HepG2 (cell line): ENCODE measurements around the gene UBXN1. TPM values are rescaled to one million over a fixed set of nuclear protein-coding genes. Genes with fewer than 3 reads are reported as not detected.

ENCODE experiments used
- ATAC-seq: fragments of 200-7000 bp; cut with Tn5 transposase; 3 replicates; pipeline ENCODE4 v1.9.1; 2020; ENCODE audit warnings: mild to moderate bottlenecking, moderate library complexity
- Bru-seq: library from RNA; stranded (reverse); fragments of 400-500 nt; gene quantifications from one replicate; lab custom pipeline; 2021; lab: Mats Ljungman, UMichigan
- BruChase-seq, 2 experiments: library from RNA; stranded (reverse); fragments of 400-500 nt; gene quantifications; one replicate each; lab custom pipeline; 2021; lab: Mats Ljungman, UMichigan
- BruUV-seq: library from RNA; stranded (reverse); fragments of 400-500 nt; replicated peaks from 2 replicates; lab custom pipeline; 2021; lab: Mats Ljungman, UMichigan
- CTCF ChIA-PET: fragments of 300-600 bp; formaldehyde crosslinking; extraction: SDS; loops from one replicate; lab custom pipeline; 2021; ENCODE audit warnings: low total read pairs, inconsistent platforms, low intra/inter-chr PET ratio; lab: Yijun Ruan, JAX
- POLR2A ChIA-PET: fragments of 350-600 bp; sonication (Branson Sonifier 250); formaldehyde crosslinking; loops from one replicate; lab custom pipeline; 2020; ENCODE audit warnings: antibody characterized with exemption, inconsistent platforms; lab: Yijun Ruan, JAX
- DNase-seq: peaks from one replicate; pipeline ENCODE4 v3.0.0-alpha.2; 2015; ENCODE audit warnings: low spot score
- FAIRE-seq: peaks from 3 replicates; lab custom pipeline; 2011; peaks lifted over from hg19 to GRCh38; lab: Jason Lieb, UNC
- H2AFZ ChIP-seq: one replicate; pipeline ENCODE4 v1.6.1; 2011; ENCODE audit warnings: low read length, inconsistent platforms
- H3K27ac ChIP-seq: fragments of 300-600 bp; 3 replicates; pipeline ENCODE4 v1.8.0; 2011; ENCODE audit warnings: mixed run types, mild to moderate bottlenecking, mixed read lengths, low read length, inconsistent platforms; ENCODE audit not compliant: insufficient read depth; ENCODE audit errors: extremely low read length
- H3K27me3 ChIP-seq, 2 experiments: fragments of 200-600 bp in 1 of 2; 2 replicates in 1 of 2; 3 replicates in 1 of 2; pipeline versions ENCODE4 v1.6.0 to v1.8.0; 2011; ENCODE audit warnings: low read length in 2 of 2, mild to moderate bottlenecking in 2 of 2, moderate library complexity in 2 of 2, inconsistent platforms in 1 of 2; ENCODE audit not compliant: insufficient read depth in 2 of 2, control insufficient read depth in 1 of 2
- H3K36me3 ChIP-seq, 2 experiments: fragments of 200-600 bp in 1 of 2; replicated peaks in 1 of 2; 2 replicates in 1 of 2; 3 replicates in 1 of 2; pipeline versions ENCODE4 v1.5.1 to v1.8.0; 2011; ENCODE audit warnings: low read length in 2 of 2, inconsistent platforms in 1 of 2; ENCODE audit not compliant: insufficient read depth in 2 of 2, control insufficient read depth in 1 of 2
- H3K4me1 ChIP-seq: 2 replicates; pipeline ENCODE4 v1.5.1; 2012; ENCODE audit warnings: low read length, inconsistent platforms; ENCODE audit not compliant: insufficient read depth
- H3K4me2 ChIP-seq: 2 replicates; pipeline ENCODE4 v1.6.0; 2011; ENCODE audit warnings: low read depth, low read length, inconsistent platforms
- H3K4me3 ChIP-seq, 3 experiments: fragments of 200-600 bp in 1 of 3; sonication (generic), shearing (Covaris generic) in 1 of 3; replicated peaks in 1 of 3; 2 replicates each; pipeline ENCODE4 v1.5.1; 2011 to 2016; ENCODE audit warnings: low read length in 3 of 3, inconsistent platforms in 2 of 3, low read depth in 2 of 3, mild to moderate bottlenecking in 2 of 3, control low read depth in 1 of 3, mixed read lengths in 1 of 3; ENCODE audit not compliant: insufficient read depth in 1 of 3
- H3K79me2 ChIP-seq: one replicate; pipeline ENCODE4 v1.6.1; 2011; ENCODE audit warnings: low read length, inconsistent platforms; ENCODE audit not compliant: insufficient read depth
- H3K9ac ChIP-seq: 2 replicates; pipeline ENCODE4 v1.6.0; 2011; ENCODE audit warnings: mild to moderate bottlenecking, low read depth, low read length, inconsistent platforms; ENCODE audit not compliant: insufficient read depth
- H3K9me3 ChIP-seq: 2 replicates; pipeline ENCODE4 v1.5.1; 2012; ENCODE audit warnings: mild to moderate bottlenecking, low read length
- H4K20me1 ChIP-seq: 2 replicates; pipeline ENCODE4 v1.6.0; 2011; ENCODE audit warnings: inconsistent platforms, mild to moderate bottlenecking, low read length, moderate library complexity; ENCODE audit not compliant: insufficient read depth
- CCDC6 ChIP-seq: sonication (generic); formaldehyde crosslinking; IDR thresholded peaks from 2 replicates; pipeline ENCODE4 v1.8.1; 2022; ENCODE audit warnings: mild to moderate bottlenecking, missing genetic modification reagents, moderate library complexity
- KDM4B ChIP-seq: sonication (generic); formaldehyde crosslinking; IDR thresholded peaks from 2 replicates; pipeline ENCODE4 v1.4.0; 2020; ENCODE audit warnings: missing genetic modification reagents
- KDM5B ChIP-seq: sonication (generic); formaldehyde crosslinking; IDR thresholded peaks from 2 replicates; pipeline ENCODE4 v1.4.0; 2020; ENCODE audit warnings: missing genetic modification reagents, mild to moderate bottlenecking, borderline replicate concordance
- ZNF556 ChIP-seq: sonication (generic); formaldehyde crosslinking; IDR thresholded peaks from 2 replicates; pipeline ENCODE4 v1.4.0; 2020; ENCODE audit warnings: mild to moderate bottlenecking, missing genetic modification reagents, borderline replicate concordance
- WGBS: methylation state at CpG from one replicate; pipeline ENCODE4 v1.1.6; 2017; ENCODE audit warnings: low lambda C conversion rate; 5-methylcytosine and 5-hydroxymethylcytosine counted together
- in situ Hi-C: cut with HindIII; loops from 2 replicates; pipeline ENCODE4 v1.10.0; 2017; ENCODE audit warnings: low pct_unique_long_range_greater_than_20kb; ENCODE audit not compliant: extremely low pct_ligation_motif_present
- intact Hi-C: fragments of 100-400 bp; cut with micrococcal nuclease; formaldehyde crosslinking; loops from one replicate; pipeline ENCODE4 v1.10.0; 2022; ENCODE audit not compliant: unreplicated experiment
- long read RNA-seq, 2 experiments: library from RNA in 1 of 2; library from polyadenylated mRNA in 1 of 2; stranded (forward) in 1 of 2; unstranded in 1 of 2; transcript quantifications; one replicate each; pipeline ENCODE4 v2.0.0, GENCODE V29; 2019 to 2022
- polyA minus RNA-seq, 3 experiments: library from RNA; depleted of rRNA, polyadenylated mRNA; stranded (reverse); fragments of >200 nt; gene quantifications; 2 replicates each; pipeline ENCODE4 v1.2.3, GENCODE V29; 2011; ENCODE audit warnings: low replicate concordance in 1 of 3
- polyA plus RNA-seq, 8 experiments: library from polyadenylated mRNA; depleted of rRNA in 3 of 8; stranded (reverse) in 7 of 8; unstranded in 1 of 8; fragments of >200 nt; fragmentation: Illumina TruSeq in 4 of 8; extraction: Trizol in 4 of 8; gene quantifications; 2 replicates each; pipeline versions ENCODE4 v1.2.1 to v1.2.3, GENCODE V29; 2011 to 2016; ENCODE audit warnings: low read depth in 4 of 8, missing spikeins in 1 of 8, mixed read lengths in 1 of 8; ENCODE audit not compliant: insufficient read depth in 1 of 8
- total RNA-seq, 5 experiments: library from RNA; depleted of rRNA; stranded (reverse); fragments of >200 nt; fragmentation: Illumina TruSeq; extraction: Trizol; gene quantifications; 2 replicates each; pipeline ENCODE4 v1.2.3, GENCODE V29; 2016; ENCODE audit warnings: low read depth in 1 of 5
- TF ChIP-seq, protein P1 (sequence below): sonication (generic); formaldehyde crosslinking; IDR thresholded peaks from 2 replicates; pipeline ENCODE4 v1.4.0; 2020; ENCODE audit warnings: missing genetic modification reagents
- TF ChIP-seq, protein P2 (sequence below): sonication (generic); formaldehyde crosslinking; IDR thresholded peaks from 2 replicates; pipeline ENCODE4 v1.8.1; 2023; ENCODE audit warnings: missing genetic modification reagents, mild to moderate bottlenecking, borderline replicate concordance
- TF ChIP-seq, protein P3 (sequence below): IDR thresholded peaks from 2 replicates; pipeline ENCODE4 v1.6.1; 2016; ENCODE audit warnings: mild to moderate bottlenecking
- TF ChIP-seq, protein P4 (sequence below): sonication (generic); formaldehyde crosslinking; conservative IDR thresholded peaks from 2 replicates; pipeline ENCODE4 v1.4.0; 2020; ENCODE audit warnings: missing genetic modification reagents
- TF ChIP-seq, protein P5 (sequence below): IDR thresholded peaks from 2 replicates; pipeline ENCODE4 v1.6.1; 2016; ENCODE audit warnings: low read depth, borderline replicate concordance

The UBXN1 gene, protein sequence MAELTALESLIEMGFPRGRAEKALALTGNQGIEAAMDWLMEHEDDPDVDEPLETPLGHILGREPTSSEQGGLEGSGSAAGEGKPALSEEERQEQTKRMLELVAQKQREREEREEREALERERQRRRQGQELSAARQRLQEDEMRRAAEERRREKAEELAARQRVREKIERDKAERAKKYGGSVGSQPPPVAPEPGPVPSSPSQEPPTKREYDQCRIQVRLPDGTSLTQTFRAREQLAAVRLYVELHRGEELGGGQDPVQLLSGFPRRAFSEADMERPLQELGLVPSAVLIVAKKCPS
- 52.4 and 58.9 TPM in 2 replicates for total RNA-seq (2016; rRNA removed; fragmentation: Illumina TruSeq; extraction: Trizol)
- total RNA-seq (2016; cell fraction: cytosol; rRNA removed; fragmentation: Illumina TruSeq; extraction: Trizol; ENCODE audit: low read depth), result 25.0 and 28.4 TPM in 2 replicates
- total RNA-seq (2016; cell fraction: insoluble cytoplasmic fraction; rRNA removed; fragmentation: Illumina TruSeq; extraction: Trizol), result 56.1 and 62.3 TPM in 2 replicates
- total RNA-seq (2016; cell fraction: membrane; rRNA removed; fragmentation: Illumina TruSeq; extraction: Trizol), result 40.8 and 41.9 TPM in 2 replicates
- total RNA-seq (2016; cell fraction: nucleus; rRNA removed; fragmentation: Illumina TruSeq; extraction: Trizol), result 27.3 and 31.1 TPM in 2 replicates
- polyA plus RNA-seq (2011; rRNA removed), result 47.1 and 47.5 TPM in 2 replicates
- 59.8 and 76.4 TPM in 2 replicates for polyA plus RNA-seq (2011; cell fraction: cytosol; rRNA removed)
- polyA plus RNA-seq (2011; cell fraction: nucleus; rRNA removed), result 80.0 and 89.1 TPM in 2 replicates
- polyA plus RNA-seq (2012), result 44.4 and 52.5 TPM in 2 replicates
- 36.1 and 38.7 TPM in 2 replicates for polyA plus RNA-seq (2016; cell fraction: cytosol; fragmentation: Illumina TruSeq; extraction: Trizol; ENCODE audit: low read depth)
- 75.2 and 76.6 TPM in 2 replicates for polyA plus RNA-seq (2016; cell fraction: insoluble cytoplasmic fraction; fragmentation: Illumina TruSeq; extraction: Trizol; ENCODE audit: low read depth)
- 44.4 and 47.0 TPM in 2 replicates for polyA plus RNA-seq (2016; cell fraction: membrane; fragmentation: Illumina TruSeq; extraction: Trizol; ENCODE audit: low read depth)
- polyA plus RNA-seq (2016; cell fraction: nucleus; fragmentation: Illumina TruSeq; extraction: Trizol; ENCODE audit: insufficient read depth, low read depth), result 73.9 and 74.6 TPM in 2 replicates
- 28.1 and 56.9 TPM in 2 replicates for polyA minus RNA-seq (2011; rRNA and poly(A)+ RNA removed; ENCODE audit: low replicate concordance)
- polyA minus RNA-seq (2011; cell fraction: cytosol; rRNA and poly(A)+ RNA removed), result 21.0 and 25.1 TPM in 2 replicates
- polyA minus RNA-seq (2011; cell fraction: nucleus; rRNA and poly(A)+ RNA removed), result 22.1 and 24.7 TPM in 2 replicates
- Bru-seq, nascent RNA, result percentile 86 among the genes with signal in this experiment
- BruChase-seq, experiment 1, labeled RNA remaining after a 6-hour chase, result percentile 95 among the genes with signal in this experiment
- percentile 92 among the genes with signal in this experiment for BruChase-seq, experiment 2, labeled RNA remaining after a 2-hour chase
- long read RNA-seq, experiment 1, transcript UBXN1-202 (9 exons, 1,153 nt), result major isoform, 121 of 143 reads
- long read RNA-seq, experiment 1, partial matches to known transcripts, result 8 of 143 reads
- long read RNA-seq, experiment 1, other reads (novel, unspliced or antisense), result 8 of 143 reads
- long read RNA-seq, experiment 2, transcript UBXN1-202 (9 exons, 1,153 nt), result major isoform, 56 of 152 reads
- long read RNA-seq, experiment 2, partial matches to known transcripts, result 79 of 152 reads
- long read RNA-seq, experiment 2, other reads (novel, unspliced or antisense), result 11 of 152 reads

DNA sequence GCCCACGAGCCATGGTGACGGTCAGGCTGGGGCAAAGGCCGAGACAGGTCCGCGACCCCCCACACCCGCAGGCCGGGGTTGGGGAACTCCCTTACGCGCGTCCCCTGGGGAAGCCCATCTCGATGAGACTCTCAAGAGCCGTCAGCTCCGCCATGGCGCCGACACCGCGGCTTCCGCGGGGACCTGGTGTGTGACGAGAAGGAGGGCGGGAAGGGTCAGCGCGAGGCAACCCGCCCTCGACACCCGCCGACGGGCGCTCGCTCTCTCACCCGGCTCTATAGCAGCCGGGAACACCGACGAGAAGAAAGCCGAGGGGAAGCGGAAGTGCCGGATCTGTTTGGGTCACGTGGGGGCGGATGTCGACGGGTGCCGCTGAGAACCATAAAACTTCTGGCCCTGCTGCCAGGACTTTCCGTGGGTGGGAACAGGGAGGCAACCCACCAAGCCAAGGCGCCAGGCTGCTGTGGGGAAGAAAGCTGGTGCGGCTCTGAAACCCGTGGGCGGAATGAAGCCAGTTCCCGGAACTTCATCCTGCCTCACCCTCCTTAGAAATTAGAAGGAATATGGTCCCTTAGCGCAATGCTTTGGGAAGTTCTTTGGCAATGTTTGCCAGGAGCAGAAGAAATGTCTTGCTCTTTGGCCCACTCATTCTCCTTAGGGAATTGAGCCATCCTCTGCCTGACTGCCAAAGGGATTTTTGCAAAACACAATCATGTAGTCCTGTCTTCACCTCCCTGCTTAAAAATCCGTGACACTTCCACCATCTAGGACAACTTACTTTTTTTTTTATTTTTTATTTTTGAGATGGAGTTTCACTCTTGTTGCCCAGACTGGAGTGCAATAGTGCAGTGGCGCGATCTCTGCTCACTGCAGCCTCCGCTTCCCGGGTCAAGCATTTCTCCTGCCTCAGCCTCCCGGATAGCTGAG lies at the start of gene UBXN1:
Gene UBXN1, minus strand, starts transcription at position 304 of the 927 bp plus-strand sequence. Its CDS starts 150 bp downstream, at position 154.
- CTCF ChIA-PET, result no interaction called here
- peak; percentile 72 for FAIRE-seq
- TF ChIP-seq, protein P1, sequence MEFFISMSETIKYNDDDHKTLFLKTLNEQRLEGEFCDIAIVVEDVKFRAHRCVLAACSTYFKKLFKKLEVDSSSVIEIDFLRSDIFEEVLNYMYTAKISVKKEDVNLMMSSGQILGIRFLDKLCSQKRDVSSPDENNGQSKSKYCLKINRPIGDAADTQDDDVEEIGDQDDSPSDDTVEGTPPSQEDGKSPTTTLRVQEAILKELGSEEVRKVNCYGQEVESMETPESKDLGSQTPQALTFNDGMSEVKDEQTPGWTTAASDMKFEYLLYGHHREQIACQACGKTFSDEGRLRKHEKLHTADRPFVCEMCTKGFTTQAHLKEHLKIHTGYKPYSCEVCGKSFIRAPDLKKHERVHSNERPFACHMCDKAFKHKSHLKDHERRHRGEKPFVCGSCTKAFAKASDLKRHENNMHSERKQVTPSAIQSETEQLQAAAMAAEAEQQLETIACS, result no peak
- TF ChIP-seq, protein P2, sequence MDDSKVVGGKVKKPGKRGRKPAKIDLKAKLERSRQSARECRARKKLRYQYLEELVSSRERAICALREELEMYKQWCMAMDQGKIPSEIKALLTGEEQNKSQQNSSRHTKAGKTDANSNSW (CRISPR knock-in tag), result 0 out of 2 replicates have a peak, but pooled peaks have one; percentile 33
- peak; percentile 82 for TF ChIP-seq KDM5B (CRISPR knock-in tag)
- no peak for TF ChIP-seq KDM4B (CRISPR knock-in tag)
- TF ChIP-seq CCDC6 (CRISPR knock-in tag), result peak; percentile 66; the same call in 1 of the 2 replicates
- TF ChIP-seq ZNF556 (CRISPR knock-in tag), result peak; percentile 64
- TF ChIP-seq, protein P3, sequence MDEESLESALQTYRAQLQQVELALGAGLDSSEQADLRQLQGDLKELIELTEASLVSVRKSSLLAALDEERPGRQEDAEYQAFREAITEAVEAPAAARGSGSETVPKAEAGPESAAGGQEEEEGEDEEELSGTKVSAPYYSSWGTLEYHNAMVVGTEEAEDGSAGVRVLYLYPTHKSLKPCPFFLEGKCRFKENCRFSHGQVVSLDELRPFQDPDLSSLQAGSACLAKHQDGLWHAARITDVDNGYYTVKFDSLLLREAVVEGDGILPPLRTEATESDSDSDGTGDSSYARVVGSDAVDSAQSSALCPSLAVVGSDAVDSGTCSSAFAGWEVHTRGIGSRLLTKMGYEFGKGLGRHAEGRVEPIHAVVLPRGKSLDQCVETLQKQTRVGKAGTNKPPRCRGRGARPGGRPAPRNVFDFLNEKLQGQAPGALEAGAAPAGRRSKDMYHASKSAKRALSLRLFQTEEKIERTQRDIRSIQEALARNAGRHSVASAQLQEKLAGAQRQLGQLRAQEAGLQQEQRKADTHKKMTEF (CRISPR knock-in tag), result peak; percentile 75
- TF ChIP-seq, protein P4, sequence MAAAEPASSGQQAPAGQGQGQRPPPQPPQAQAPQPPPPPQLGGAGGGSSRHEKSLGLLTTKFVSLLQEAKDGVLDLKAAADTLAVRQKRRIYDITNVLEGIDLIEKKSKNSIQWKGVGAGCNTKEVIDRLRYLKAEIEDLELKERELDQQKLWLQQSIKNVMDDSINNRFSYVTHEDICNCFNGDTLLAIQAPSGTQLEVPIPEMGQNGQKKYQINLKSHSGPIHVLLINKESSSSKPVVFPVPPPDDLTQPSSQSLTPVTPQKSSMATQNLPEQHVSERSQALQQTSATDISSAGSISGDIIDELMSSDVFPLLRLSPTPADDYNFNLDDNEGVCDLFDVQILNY (CRISPR knock-in tag), result no peak
- TF ChIP-seq, protein P5, sequence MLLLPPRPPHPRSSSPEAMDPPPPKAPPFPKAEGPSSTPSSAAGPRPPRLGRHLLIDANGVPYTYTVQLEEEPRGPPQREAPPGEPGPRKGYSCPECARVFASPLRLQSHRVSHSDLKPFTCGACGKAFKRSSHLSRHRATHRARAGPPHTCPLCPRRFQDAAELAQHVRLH (CRISPR knock-in tag), result 0 out of 2 replicates have a peak, but pooled peaks have one; percentile 44

More for the DNA sequence above, at the start of gene UBXN1:
- in situ Hi-C loops (no loop called here), intact Hi-C loops (no loop called here)
- Histone ChIP-seq H4K20me1 (no peaks in the 10 kb centered on the region), H3K4me3 (peak within 1 kb of the TSS; percentile 88 to 98 (median 94)), H3K4me1 (peaks cover 37% of the 10 kb centered on the region), H3K79me2 (peaks cover 8% of the 10 kb centered on the region), H3K36me3 (peaks cover 0 to 7% of the 10 kb centered on the region in 2 experiments; a peak in 1 of 5 replicates), H2AFZ (peak within 1 kb of the TSS; percentile 91), H3K27me3 (no peaks in the 10 kb centered on the region), H3K9ac (peak within 1 kb of the TSS; percentile 94), H3K27ac (peak within 1 kb of the TSS; percentile 86), H3K9me3 (no peaks in the 10 kb centered on the region), H3K4me2 (peak within 1 kb of the TSS; percentile 98)
- BruUV-seq, result TSS peak; percentile 81
- peak; percentile 79 for ATAC-seq
- peak; percentile 79 for DNase-seq
- POLR2A ChIA-PET, result interaction anchor here (1.1 to 3.6 kb wide), 7 partner anchors 9 to 177 kb away, joined by 3 to 54 read pairs (median 19); partner anchors contain the start of genes C11orf98, CSKMT, HNRNPUL2 and LBHD1
- 19% methylated on average over 14 of the region's 55 CpGs for WGBS
